ENCODE results near the gene GPR83.

DNA sequence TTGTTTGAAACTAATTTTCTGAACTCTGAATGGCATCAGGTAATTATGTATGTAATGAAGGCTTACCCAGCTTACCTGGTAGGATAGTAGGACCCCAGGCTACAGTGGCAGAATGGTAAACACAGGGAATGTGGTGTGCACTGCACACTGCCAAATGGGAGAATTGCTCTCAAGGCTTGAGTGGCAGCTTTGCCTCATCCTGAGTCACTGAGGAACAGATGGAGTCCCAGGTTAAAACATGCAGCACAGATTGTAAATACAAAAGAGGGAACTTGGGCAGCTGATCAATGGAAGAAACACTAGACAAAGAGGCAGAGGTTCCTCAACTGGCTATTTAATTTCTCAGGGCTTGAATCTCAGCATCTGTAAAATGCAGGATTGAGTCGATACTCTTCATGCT is 24.4 kb downstream of the GPR83 start:
- TF ChIP-seq, protein P1, sequence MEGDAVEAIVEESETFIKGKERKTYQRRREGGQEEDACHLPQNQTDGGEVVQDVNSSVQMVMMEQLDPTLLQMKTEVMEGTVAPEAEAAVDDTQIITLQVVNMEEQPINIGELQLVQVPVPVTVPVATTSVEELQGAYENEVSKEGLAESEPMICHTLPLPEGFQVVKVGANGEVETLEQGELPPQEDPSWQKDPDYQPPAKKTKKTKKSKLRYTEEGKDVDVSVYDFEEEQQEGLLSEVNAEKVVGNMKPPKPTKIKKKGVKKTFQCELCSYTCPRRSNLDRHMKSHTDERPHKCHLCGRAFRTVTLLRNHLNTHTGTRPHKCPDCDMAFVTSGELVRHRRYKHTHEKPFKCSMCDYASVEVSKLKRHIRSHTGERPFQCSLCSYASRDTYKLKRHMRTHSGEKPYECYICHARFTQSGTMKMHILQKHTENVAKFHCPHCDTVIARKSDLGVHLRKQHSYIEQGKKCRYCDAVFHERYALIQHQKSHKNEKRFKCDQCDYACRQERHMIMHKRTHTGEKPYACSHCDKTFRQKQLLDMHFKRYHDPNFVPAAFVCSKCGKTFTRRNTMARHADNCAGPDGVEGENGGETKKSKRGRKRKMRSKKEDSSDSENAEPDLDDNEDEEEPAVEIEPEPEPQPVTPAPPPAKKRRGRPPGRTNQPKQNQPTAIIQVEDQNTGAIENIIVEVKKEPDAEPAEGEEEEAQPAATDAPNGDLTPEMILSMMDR (IDR thresholded peaks at IDR 0.05), result no peak
- no peak for TF ChIP-seq EZH2 (IDR thresholded peaks at IDR 0.05)
- no peak for TF ChIP-seq EZH2phosphoT487 (IDR thresholded peaks at IDR 0.05)

Data from neural progenitor cell (in vitro differentiated cells).